Measurements from ENCODE around the gene GGACT.

The GGACT gene

GRCh38 chr13:100549316-100549715 lies 39.3 kb downstream of the GGACT start:
- no peak for FAIRE-seq
- DNase-seq (ENCODE audit: low spot score), result no peak

- FAIRE-seq, result no peak
- no peak for DNase-seq (ENCODE audit: low spot score)
Measured at GRCh38 chr13:100547791-100548201, 40.8 kb downstream of the GGACT start.

- FAIRE-seq (no peak), DNase-seq (ENCODE audit: low spot score) (no peak)
Measured at GRCh38 chr13:100546713-100547405, 41.7 kb downstream of the GGACT start.

- FAIRE-seq (no peak), DNase-seq (ENCODE audit: low spot score) (no peak)
Measured at GRCh38 chr13:100545684-100546061, 42.9 kb downstream of the GGACT start.

- DNase-seq (ENCODE audit: low spot score) (no peak), FAIRE-seq (no peak)
Measured at GRCh38 chr13:100544866-100545683, 43.5 kb downstream of the GGACT start.

- FAIRE-seq, result no peak
- no peak for DNase-seq (ENCODE audit: low spot score)
Measured at GRCh38 chr13:100543872-100544602, 44.6 kb downstream of the GGACT start.

GRCh38 chr13:100542826-100543156 lies 45.8 kb downstream of the GGACT start:
- FAIRE-seq, result no peak
- no peak for DNase-seq (ENCODE audit: low spot score)

- no peak for FAIRE-seq
- no peak for DNase-seq (ENCODE audit: low spot score)
Measured at GRCh38 chr13:100541897-100542825, 46.4 kb downstream of the GGACT start.

GRCh38 chr13:100540621-100541020 lies 48.0 kb downstream of the GGACT start:
- no peak for FAIRE-seq
- no peak for DNase-seq (ENCODE audit: low spot score)

GRCh38 chr13:100537951-100538462 lies 50.6 kb downstream of the GGACT start:
- DNase-seq (ENCODE audit: low spot score), result no peak
- FAIRE-seq, result no peak

- DNase-seq (ENCODE audit: low spot score), result no peak
Measured at GRCh38 chr13:100537486-100537885, 51.1 kb downstream of the GGACT start.

GRCh38 chr13:100536643-100537180 lies 51.9 kb downstream of the GGACT start:
- DNase-seq (ENCODE audit: low spot score) (no peak), FAIRE-seq (no peak)

More at GRCh38 chr13:100537486-100537885, 51.1 kb downstream of the GGACT start:
- no peak for FAIRE-seq

GRCh38 chr13:100535426-100536135 lies 53.0 kb downstream of the GGACT start:
- FAIRE-seq (no peak), DNase-seq (ENCODE audit: low spot score) (no peak)

GRCh38 chr13:100534911-100535310 lies 53.7 kb downstream of the GGACT start:
- DNase-seq (ENCODE audit: low spot score), result no peak
- no peak for FAIRE-seq

GRCh38 chr13:100534147-100534843 lies 54.3 kb downstream of the GGACT start:
- no peak for DNase-seq (ENCODE audit: low spot score)
- FAIRE-seq, result no peak

- DNase-seq (ENCODE audit: low spot score) (no peak), FAIRE-seq (no peak)
Measured at GRCh38 chr13:100533588-100534041, 55.0 kb downstream of the GGACT start.

- DNase-seq (ENCODE audit: low spot score), result no peak
- no peak for FAIRE-seq
Measured at GRCh38 chr13:100532836-100533435, 55.7 kb downstream of the GGACT start.

GRCh38 chr13:100532090-100532766 lies 56.4 kb downstream of the GGACT start:
- DNase-seq (ENCODE audit: low spot score) (no peak), FAIRE-seq (no peak)
